Stomach (tissue), 4 donors: ENCODE results near the gene TENM4.

Source experiments
- CTCF ChIP-seq, 7 experiments: fragments of 450-650 bp in 4 of 7; fragments of 200-600 bp in 3 of 7; sonication (generic) in 3 of 7; IDR thresholded peaks; one replicate each; pipeline ENCODE4 v1.5.1; 2016 to 2019; ENCODE audit warnings: antibody characterized with exemption in 7 of 7, control low read depth in 2 of 7, mild to moderate bottlenecking in 1 of 7
- POLR2AphosphoS5 ChIP-seq, 3 donors: sonication (generic); formaldehyde crosslinking; IDR thresholded peaks; one replicate each; pipeline ENCODE4 v1.6.1; 2016; ENCODE audit warnings: antibody characterized with exemption in 3 of 3

DNA sequence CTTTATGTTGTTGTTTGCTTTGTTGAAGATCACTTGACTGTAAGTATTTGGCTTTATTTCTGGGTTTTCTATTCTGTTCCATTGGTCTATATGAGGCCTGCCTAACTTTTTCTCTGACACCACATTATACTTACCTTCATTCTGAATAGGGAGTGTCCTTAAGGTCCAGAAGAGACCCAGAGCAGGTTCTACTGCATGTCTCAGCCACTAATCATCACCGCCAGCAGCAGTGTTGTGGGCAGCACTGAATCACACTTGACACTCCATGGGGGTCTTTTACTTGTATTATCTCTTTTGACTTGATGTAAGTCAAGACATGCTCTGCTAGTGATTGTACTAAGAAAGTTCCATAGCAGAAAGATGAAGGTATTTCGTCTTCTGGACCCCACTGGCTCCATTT lies 274.9 kb downstream of the TENM4 start:
- TF ChIP-seq POLR2AphosphoS5 (IDR thresholded peaks at IDR 0.05) (no peak), CTCF (IDR thresholded peaks at IDR 0.05) (no peak)
